Fibroblast of skin of back (primary cell): ENCODE results near the gene PSMD9.

Experiments used
- DNase-seq: peaks from one replicate; pipeline ENCODE4 v3.0.0-alpha.2; 2013

The PSMD9 gene

DNA sequence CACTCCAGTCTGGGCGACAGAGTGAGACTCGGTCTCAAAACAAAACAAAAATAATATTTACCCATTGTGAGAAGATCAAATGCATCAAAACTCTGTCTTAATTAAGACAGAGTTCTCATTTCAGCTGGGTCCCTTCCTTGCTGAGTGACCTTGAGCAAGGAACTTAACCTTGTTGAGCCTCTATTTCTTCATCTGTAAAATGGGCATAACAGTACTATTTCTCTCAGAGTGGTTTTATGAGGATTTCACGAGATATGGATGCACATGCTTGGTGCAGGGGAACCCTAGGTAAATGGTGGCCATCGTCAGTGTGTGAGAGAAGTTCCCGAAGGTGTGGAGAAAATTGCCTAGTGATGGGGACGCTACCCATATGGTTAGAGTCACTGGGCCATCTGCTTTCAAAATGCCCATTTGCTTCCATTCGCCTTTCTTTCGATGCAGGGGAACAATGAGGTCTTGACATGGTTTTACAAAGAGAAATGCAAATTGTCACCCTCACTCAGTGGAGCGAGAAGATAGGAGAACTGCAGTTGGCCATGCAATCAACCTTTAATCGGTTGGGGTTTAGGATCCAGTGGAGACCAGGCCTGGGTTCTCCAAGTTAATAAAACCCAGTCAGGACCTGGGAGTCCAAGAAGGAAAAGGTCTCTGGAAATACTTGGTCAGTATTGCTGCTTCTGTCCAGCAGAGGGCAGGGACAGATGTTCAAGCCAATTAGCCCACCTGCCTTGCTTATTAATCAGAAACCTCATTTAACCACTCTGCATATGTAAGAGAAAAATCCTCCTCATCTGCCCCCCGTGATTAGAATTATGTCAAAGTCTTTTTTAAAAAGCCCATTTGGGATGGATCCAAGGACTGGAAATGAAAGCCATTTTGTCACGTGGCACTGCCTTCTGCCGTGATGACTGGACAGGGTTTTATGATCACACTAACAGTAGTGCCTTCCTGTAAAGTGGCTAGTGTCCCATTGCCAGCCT, 67.0 kb downstream of the PSMD9 start:
- no peak for DNase-seq

DNA sequence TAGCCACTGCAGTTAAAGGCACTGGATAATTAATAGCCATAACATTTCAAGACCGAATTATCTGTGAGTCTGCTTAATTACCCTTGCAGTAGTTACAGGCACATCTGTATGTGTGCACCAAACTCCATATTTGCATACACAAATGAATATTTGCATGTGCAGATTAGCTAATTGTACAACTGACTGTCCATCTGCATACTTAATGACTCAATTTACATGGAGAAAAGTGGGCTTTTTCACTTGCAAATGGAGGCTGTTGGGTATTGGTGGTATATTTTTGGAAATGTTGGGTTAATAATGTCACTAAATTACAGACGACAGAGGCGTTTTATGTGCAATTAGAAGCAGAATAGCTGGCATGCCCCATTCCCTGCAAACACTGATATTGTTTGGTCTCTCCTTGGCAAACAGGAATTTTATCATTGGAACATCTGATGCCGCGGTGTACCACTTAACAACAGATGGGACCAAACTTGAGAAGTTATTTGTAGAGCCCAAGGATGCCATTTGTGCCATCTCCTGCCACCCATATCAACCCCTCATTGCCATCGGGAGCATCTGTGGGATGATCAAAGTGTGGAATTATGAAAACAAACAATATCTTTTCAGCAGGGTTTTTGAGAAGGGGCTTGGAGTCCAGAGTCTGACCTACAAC, 69.4 kb downstream of the PSMD9 start:
- DNase-seq, result no peak

DNA sequence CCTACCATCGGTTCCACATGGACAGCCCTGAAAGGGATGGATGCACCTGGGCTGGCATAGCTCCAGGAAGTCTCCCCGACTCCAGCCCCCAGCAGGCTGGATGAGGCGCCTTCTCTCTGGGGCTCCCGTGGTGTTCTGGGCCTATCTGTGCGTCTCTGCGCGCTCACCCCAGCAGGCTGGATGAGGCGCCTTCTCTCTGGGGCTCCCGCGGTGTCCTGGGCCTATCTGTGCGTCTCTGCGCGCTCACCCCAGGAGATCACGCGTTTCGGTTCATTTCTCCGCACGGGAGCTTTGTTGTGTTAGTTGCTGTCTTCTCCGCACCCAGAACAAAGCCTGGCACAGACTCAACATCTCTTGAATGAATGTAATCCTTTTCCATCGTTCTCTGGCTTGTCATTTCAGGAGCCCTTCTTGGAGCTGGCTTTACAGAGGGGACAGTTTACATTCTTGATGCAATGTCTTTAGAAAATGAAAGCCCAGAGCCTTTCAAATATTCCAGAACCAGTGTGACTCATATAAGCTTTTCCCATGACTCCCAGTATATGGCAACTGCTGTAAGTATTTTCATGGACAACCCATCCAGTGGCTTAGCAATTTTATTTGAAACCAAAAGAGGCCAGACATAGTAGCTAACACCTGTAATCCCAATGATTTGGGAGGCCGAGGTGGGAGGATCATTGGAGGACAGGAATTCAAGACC, 70.1 kb downstream of the PSMD9 start:
- peak; percentile 62 for DNase-seq

DNA sequence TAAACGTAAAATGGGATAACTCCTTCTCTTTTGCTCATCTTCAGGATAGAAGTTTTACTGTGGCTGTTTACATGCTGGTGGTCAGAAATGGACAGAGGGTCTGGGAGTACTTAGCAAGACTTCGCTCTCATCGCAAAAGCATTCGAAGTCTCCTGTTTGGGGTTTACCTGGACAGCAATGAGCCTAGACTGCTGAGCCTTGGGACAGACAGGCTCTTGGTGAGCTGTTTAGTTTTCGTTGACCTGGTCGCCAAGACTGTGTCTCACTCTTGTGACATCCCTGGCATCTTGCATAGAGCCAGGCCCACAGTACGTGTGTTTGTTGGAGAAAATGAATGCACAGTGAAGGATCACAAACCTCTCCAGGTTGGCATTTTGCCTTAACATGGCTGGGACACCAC, 72.0 kb downstream of the PSMD9 start:
- DNase-seq, result no peak

DNA sequence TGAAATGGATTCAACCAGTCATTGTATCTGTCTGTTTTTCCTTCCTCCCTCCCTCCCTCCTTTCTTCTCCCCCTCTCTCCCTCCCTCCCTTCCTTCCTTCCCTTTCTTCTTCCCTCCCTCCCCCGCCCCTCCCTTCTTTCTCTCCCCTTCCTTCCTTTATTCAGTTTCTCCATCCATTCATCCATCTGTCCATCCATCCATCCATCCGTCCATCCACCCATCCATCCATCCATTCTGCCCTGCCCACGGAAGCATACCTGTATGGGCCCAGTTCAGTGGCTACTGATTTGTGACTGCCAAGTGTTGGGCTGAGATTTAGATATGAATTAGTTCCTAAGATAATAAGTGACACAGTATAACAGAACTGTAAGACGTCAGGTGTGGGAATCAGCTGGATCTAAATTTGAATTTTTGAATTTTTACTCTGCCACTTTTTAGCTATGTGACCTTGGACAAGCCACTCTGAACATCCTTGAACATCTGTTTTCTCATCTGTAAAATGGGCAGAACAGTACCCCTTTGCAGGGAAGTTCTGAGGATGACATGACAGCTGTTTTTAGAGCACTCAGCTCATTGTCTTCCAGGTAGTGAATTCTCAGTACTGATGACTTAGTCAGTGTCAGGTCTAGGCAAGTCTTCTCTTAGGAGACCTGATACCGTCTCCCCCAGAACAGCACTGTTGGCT, 72.7 kb downstream of the PSMD9 start:
- no peak for DNase-seq

DNA sequence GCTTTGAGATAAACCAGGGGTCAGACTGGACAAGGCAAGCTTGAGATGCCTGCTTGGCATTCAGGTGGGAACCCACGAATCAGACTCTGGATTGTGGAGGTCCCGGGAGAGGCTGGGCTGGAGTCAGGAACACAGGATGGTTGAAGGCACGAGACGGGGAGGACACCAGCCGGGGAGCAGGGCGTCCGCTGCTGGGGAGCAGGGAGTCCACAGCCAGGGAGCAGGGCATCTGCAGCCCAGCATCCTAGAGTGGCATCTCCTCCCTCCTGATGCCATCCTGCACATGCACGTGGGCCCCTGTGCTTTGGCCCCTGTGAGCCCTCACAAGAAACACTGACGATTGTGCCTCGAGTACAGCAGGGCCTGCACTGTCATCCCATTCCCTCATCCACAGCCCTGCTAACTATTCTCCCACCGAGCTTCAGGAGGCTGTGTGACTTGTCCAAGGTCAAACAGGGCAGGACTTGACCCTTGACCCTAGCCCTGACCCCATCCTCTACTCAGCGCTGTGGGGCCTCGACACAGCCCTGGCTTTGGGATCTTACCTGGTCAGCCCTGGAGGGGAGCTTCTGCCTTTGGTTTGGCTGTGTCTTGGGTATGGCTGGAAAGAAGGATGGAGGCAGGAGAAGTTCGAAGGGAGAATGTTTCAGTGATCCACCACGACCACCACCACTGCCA, 74.9 kb downstream of the PSMD9 start:
- no peak for DNase-seq

DNA sequence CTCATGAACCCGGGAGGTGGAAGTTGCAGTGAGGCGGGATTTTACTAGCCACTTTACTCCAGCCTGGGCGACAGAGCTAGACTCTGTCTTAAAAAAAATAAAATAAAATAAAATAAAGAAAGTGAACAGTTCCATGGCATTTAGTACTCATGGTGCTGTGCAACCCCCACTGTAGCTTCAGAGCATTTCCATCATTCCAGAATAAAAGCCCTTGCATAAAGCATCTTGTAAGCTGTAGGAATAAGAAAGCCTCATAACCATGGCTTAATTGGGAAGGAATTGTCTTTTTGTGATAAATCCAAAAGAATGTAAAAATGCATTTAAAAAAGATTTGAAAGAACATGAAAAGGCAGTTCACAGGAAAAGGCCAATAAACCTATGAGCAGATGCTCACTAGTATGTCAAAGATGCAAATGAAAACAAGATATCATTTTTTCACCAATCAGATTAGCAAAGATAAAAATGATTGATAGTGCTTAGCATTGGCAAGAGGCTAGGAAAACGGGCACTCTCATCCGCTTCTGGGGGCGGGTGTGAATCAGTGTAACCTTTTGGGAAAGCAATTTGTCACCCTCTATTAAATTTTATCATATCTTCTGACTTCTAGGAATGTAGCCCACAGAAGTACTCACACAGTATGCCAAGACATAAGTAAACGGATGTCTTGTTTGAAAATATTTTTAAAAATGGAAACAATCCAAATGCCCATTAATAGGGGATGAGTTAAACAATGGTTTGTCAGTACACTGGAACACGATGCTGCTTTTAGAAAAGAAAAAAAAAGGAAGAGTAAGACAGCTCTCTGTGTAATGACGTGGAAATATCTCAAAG, 76.4 kb downstream of the PSMD9 start:
- peak; percentile 86 for DNase-seq

DNA sequence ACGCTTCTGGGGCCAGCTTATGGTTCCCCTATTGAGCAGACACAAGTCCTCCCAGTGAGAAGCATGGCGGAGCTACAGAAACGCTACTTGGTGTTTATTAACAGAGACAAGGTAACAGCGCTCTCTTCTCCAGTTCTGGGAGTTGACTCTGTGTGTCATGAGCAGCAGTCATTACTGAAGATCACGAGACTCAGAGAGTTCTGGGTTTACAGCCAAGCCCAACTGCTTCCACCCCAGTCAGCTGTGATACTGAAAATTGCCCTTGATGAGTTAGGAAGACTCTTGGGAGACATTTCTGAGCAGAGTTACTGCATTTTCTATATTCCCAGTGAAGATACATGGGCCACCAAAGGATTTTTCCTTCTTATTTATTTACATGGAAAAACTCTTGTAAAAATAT, 78.4 kb downstream of the PSMD9 start:
- no peak for DNase-seq
